Activated CD4-positive, CD25-positive, alpha-beta regulatory T cell (primary cell): ENCODE data around the gene MEF2B.
"Not testable (repeated sequence)": the region's sequence is repeated elsewhere in the genome, so short reads cannot be mapped to it uniquely, and the experiment has no call there.

ENCODE experiments used
- DNase-seq, 4 experiments: peaks; one replicate each; lab custom pipeline; 2025; lab: John Stamatoyannopoulos, UW

MEF2B gene

GRCh38 chr19:19126102-19126501, 44.0 kb downstream of the MEF2B start:
- DNase-seq, result no peak

GRCh38 chr19:19123386-19123785, 46.7 kb downstream of the MEF2B start:
- DNase-seq, result no peak

- no peak for DNase-seq
These were observed 47.2 kb downstream of the MEF2B start for GRCh38 chr19:19122902-19123301.

- no peak for DNase-seq
These were observed 48.7 kb downstream of the MEF2B start for GRCh38 chr19:19121371-19121770.

- DNase-seq, result no peak
These were observed 49.5 kb downstream of the MEF2B start for GRCh38 chr19:19120308-19121231.

GRCh38 chr19:19119325-19120237, 50.5 kb downstream of the MEF2B start:
- DNase-seq, result no peak

- peak in 3 of 4 experiments; percentile 10 to 35 (median 13) for DNase-seq
These were observed 54.1 kb downstream of the MEF2B start for GRCh38 chr19:19115954-19116353.

- no peak for DNase-seq
These were observed 56.9 kb downstream of the MEF2B start for GRCh38 chr19:19113040-19113626.

GRCh38 chr19:19111967-19112580, 58.0 kb downstream of the MEF2B start:
- no peak for DNase-seq

GRCh38 chr19:19111136-19111835, 58.8 kb downstream of the MEF2B start:
- DNase-seq, result no peak

GRCh38 chr19:19110410-19111135, 59.5 kb downstream of the MEF2B start:
- DNase-seq, result no peak

GRCh38 chr19:19109601-19110000, 60.5 kb downstream of the MEF2B start:
- DNase-seq, result no peak

- DNase-seq, result no peak
These were observed 62.4 kb downstream of the MEF2B start for GRCh38 chr19:19107654-19108053.

GRCh38 chr19:19106938-19107337, 63.1 kb downstream of the MEF2B start:
- not testable (repeated sequence) for DNase-seq

GRCh38 chr19:19106056-19106551, 64.0 kb downstream of the MEF2B start:
- no peak for DNase-seq

- no peak for DNase-seq
These were observed 64.6 kb downstream of the MEF2B start for GRCh38 chr19:19105365-19106055.

GRCh38 chr19:19103167-19103566, 66.9 kb downstream of the MEF2B start:
- no peak for DNase-seq

GRCh38 chr19:19102566-19102965, 67.5 kb downstream of the MEF2B start:
- not testable (repeated sequence) for DNase-seq

- no peak for DNase-seq
These were observed 68.5 kb downstream of the MEF2B start for GRCh38 chr19:19101540-19101939.
